ENCODE data around the gene LUZP2.

The LUZP2 gene

DNA sequence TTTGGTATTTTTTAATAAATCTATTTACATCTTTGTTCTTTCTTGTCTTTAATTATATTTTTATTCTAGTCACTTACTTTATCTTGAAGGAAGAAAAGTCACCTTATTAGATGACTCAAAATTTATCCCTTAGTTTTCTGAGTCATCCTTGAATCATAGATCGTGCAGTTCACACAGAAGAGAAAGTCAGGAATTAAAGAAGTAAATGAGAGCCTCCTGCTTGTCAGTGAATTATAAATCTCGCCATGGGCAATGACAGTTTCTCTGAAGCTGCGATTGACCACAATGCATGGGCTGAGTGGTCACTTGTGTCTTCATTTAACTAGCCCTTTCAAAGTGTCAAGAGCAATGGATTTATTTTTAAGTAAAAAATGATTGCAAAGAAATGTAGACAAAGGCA is 91.2 kb downstream of the LUZP2 start:
- no peak for DNase-seq (ENCODE audit: low read depth, low spot score)

DNA sequence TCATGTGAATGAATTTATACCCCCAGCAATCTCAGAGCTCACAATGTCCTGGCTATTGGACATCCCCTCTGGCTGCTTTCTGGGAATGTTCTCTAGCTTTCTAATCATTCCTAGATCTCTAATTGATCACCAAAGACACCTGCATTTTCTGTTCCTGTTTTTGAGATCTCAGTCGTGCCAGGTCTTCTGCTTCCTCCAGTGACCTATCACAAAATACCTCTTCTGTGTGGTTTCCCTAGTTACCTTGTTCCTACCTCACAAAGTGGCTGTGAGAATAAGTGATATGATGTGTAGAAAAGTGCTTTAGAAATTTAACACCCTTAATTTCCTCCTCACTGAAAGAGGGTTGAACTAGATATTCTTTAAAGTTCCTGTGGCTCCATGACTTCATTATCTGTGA is 92.2 kb downstream of the LUZP2 start:
- Histone ChIP-seq H3K36me3 (ENCODE audit: insufficient read depth, insufficient read length, low read length) (no peaks in the 10 kb centered on the region), H3K27me3 (ENCODE audit: insufficient read depth, insufficient read length) (no peaks in the 10 kb centered on the region), H3K9ac (ENCODE audit: insufficient read length, low read depth) (no peak overlapping the region), H3K4me1 (ENCODE audit: insufficient read depth, insufficient read length) (no peaks in the 10 kb centered on the region), H3K9me3 (ENCODE audit: insufficient read depth, low read length) (no peaks in the 10 kb centered on the region), H3K4me3 (ENCODE audit: insufficient read length, low read depth) (no peak overlapping the region)
- TF ChIP-seq YY1 (IDR thresholded peaks at IDR 0.05; ENCODE audit: insufficient read depth, insufficient read length) (no peak), SUZ12 (IDR thresholded peaks at IDR 0.05; ENCODE audit: extremely low read depth, insufficient read depth, insufficient read length) (no peak), ZNF274 (IDR thresholded peaks at IDR 0.05; ENCODE audit: low read depth, low read length) (no peak)
- DNase-seq (ENCODE audit: low read depth, low spot score): no peak

More for the DNA sequence above, 91.2 kb downstream of the LUZP2 start:
- H3K9me3 ChIP-seq (ENCODE audit: insufficient read depth, low read length): no peaks in the 10 kb centered on the region
- H3K36me3 ChIP-seq (ENCODE audit: insufficient read depth, insufficient read length, low read length): no peaks in the 10 kb centered on the region
- no peak overlapping the region for H3K9ac ChIP-seq (ENCODE audit: insufficient read length, low read depth)
- no peak overlapping the region for H3K4me3 ChIP-seq (ENCODE audit: insufficient read length, low read depth)
- no peaks in the 10 kb centered on the region for H3K4me1 ChIP-seq (ENCODE audit: insufficient read depth, insufficient read length)
- no peak for TF ChIP-seq ZNF274 (IDR thresholded peaks at IDR 0.05; ENCODE audit: low read depth, low read length)
- TF ChIP-seq SUZ12 (IDR thresholded peaks at IDR 0.05; ENCODE audit: extremely low read depth, insufficient read depth, insufficient read length): no peak
- TF ChIP-seq YY1 (IDR thresholded peaks at IDR 0.05; ENCODE audit: insufficient read depth, insufficient read length): no peak
- H3K27me3 ChIP-seq (ENCODE audit: insufficient read depth, insufficient read length): no peaks in the 10 kb centered on the region

GRCh38 chr11:24591283-24591682 is 94.4 kb downstream of the LUZP2 start:
- Histone ChIP-seq H3K36me3 (ENCODE audit: insufficient read depth, insufficient read length, low read length) (no peaks in the 10 kb centered on the region), H3K4me3 (ENCODE audit: insufficient read length, low read depth) (no peak overlapping the region), H3K4me1 (ENCODE audit: insufficient read depth, insufficient read length) (no peaks in the 10 kb centered on the region), H3K9ac (ENCODE audit: insufficient read length, low read depth) (no peak overlapping the region), H3K9me3 (ENCODE audit: insufficient read depth, low read length) (no peaks in the 10 kb centered on the region), H3K27me3 (ENCODE audit: insufficient read depth, insufficient read length) (no peaks in the 10 kb centered on the region)
- TF ChIP-seq SUZ12 (IDR thresholded peaks at IDR 0.05; ENCODE audit: extremely low read depth, insufficient read depth, insufficient read length): no peak
- no peak for TF ChIP-seq YY1 (IDR thresholded peaks at IDR 0.05; ENCODE audit: insufficient read depth, insufficient read length)
- DNase-seq (ENCODE audit: low read depth, low spot score): no peak

GRCh38 chr11:24592360-24592759 is 95.5 kb downstream of the LUZP2 start:
- H3K4me3 ChIP-seq (ENCODE audit: insufficient read length, low read depth): no peak overlapping the region
- H3K4me1 ChIP-seq (ENCODE audit: insufficient read depth, insufficient read length): no peaks in the 10 kb centered on the region
- H3K27me3 ChIP-seq (ENCODE audit: insufficient read depth, insufficient read length): no peaks in the 10 kb centered on the region
- no peak overlapping the region for H3K9ac ChIP-seq (ENCODE audit: insufficient read length, low read depth)
- DNase-seq (ENCODE audit: low read depth, low spot score): no peak
- no peaks in the 10 kb centered on the region for H3K9me3 ChIP-seq (ENCODE audit: insufficient read depth, low read length)
- TF ChIP-seq SUZ12 (IDR thresholded peaks at IDR 0.05; ENCODE audit: extremely low read depth, insufficient read depth, insufficient read length): no peak
- TF ChIP-seq ZNF274 (IDR thresholded peaks at IDR 0.05; ENCODE audit: low read depth, low read length): no peak
- no peak for TF ChIP-seq YY1 (IDR thresholded peaks at IDR 0.05; ENCODE audit: insufficient read depth, insufficient read length)
- H3K36me3 ChIP-seq (ENCODE audit: insufficient read depth, insufficient read length, low read length): no peaks in the 10 kb centered on the region

GRCh38 chr11:24593332-24593731 is 96.5 kb downstream of the LUZP2 start:
- Histone ChIP-seq H3K9ac (ENCODE audit: insufficient read length, low read depth) (no peak overlapping the region), H3K4me3 (ENCODE audit: insufficient read length, low read depth) (no peak overlapping the region), H3K4me1 (ENCODE audit: insufficient read depth, insufficient read length) (no peaks in the 10 kb centered on the region), H3K9me3 (ENCODE audit: insufficient read depth, low read length) (no peaks in the 10 kb centered on the region), H3K36me3 (ENCODE audit: insufficient read depth, insufficient read length, low read length) (no peaks in the 10 kb centered on the region), H3K27me3 (ENCODE audit: insufficient read depth, insufficient read length) (no peaks in the 10 kb centered on the region)
- no peak for DNase-seq (ENCODE audit: low read depth, low spot score)
- TF ChIP-seq SUZ12 (IDR thresholded peaks at IDR 0.05; ENCODE audit: extremely low read depth, insufficient read depth, insufficient read length): no peak
- no peak for TF ChIP-seq ZNF274 (IDR thresholded peaks at IDR 0.05; ENCODE audit: low read depth, low read length)
- no peak for TF ChIP-seq YY1 (IDR thresholded peaks at IDR 0.05; ENCODE audit: insufficient read depth, insufficient read length)

DNA sequence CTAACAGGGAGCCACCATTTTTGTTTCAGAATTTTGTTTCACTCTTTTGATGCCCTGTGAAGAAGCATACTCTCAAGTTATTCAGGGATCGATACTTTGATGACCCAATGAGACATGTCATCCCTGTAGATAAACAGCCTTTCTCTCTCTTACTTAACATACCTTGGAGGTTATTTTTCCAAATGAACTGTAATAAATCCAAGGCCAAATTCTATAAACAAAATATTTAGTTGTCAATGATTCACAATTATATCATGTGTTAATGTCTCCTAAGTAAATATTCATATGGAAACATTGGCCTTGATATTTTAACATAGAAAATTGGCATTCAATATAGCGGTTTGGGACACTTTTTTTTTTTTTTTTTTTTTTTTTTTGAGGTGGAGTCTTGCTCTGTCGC is 97.5 kb downstream of the LUZP2 start:
- H3K36me3 ChIP-seq (ENCODE audit: insufficient read depth, insufficient read length, low read length): no peaks in the 10 kb centered on the region
- no peaks in the 10 kb centered on the region for H3K27me3 ChIP-seq (ENCODE audit: insufficient read depth, insufficient read length)
- no peak for DNase-seq (ENCODE audit: low read depth, low spot score)
- H3K4me3 ChIP-seq (ENCODE audit: insufficient read length, low read depth): no peak overlapping the region
- TF ChIP-seq ZNF274 (IDR thresholded peaks at IDR 0.05; ENCODE audit: low read depth, low read length) (no peak), SUZ12 (IDR thresholded peaks at IDR 0.05; ENCODE audit: extremely low read depth, insufficient read depth, insufficient read length) (no peak), YY1 (IDR thresholded peaks at IDR 0.05; ENCODE audit: insufficient read depth, insufficient read length) (no peak)
- no peaks in the 10 kb centered on the region for H3K4me1 ChIP-seq (ENCODE audit: insufficient read depth, insufficient read length)
- no peak overlapping the region for H3K9ac ChIP-seq (ENCODE audit: insufficient read length, low read depth)
- H3K9me3 ChIP-seq (ENCODE audit: insufficient read depth, low read length): no peaks in the 10 kb centered on the region

- no peak for TF ChIP-seq SUZ12 (IDR thresholded peaks at IDR 0.05; ENCODE audit: extremely low read depth, insufficient read depth, insufficient read length)
- TF ChIP-seq ZNF274 (IDR thresholded peaks at IDR 0.05; ENCODE audit: low read depth, low read length): no peak
- TF ChIP-seq YY1 (IDR thresholded peaks at IDR 0.05; ENCODE audit: insufficient read depth, insufficient read length): no peak
- no peaks in the 10 kb centered on the region for H3K9me3 ChIP-seq (ENCODE audit: insufficient read depth, low read length)
- H3K9ac ChIP-seq (ENCODE audit: insufficient read length, low read depth): no peak overlapping the region
- H3K4me1 ChIP-seq (ENCODE audit: insufficient read depth, insufficient read length): no peaks in the 10 kb centered on the region
- H3K27me3 ChIP-seq (ENCODE audit: insufficient read depth, insufficient read length): no peaks in the 10 kb centered on the region
- H3K4me3 ChIP-seq (ENCODE audit: insufficient read length, low read depth): no peak overlapping the region
- H3K36me3 ChIP-seq (ENCODE audit: insufficient read depth, insufficient read length, low read length): no peaks in the 10 kb centered on the region
- DNase-seq (ENCODE audit: low read depth, low spot score): no peak
Measured at GRCh38 chr11:24598641-24599040, 101.8 kb downstream of the LUZP2 start.
